ENCODE data around the gene NREP. TPM values are rescaled to one million over a fixed set of nuclear protein-coding genes. Genes with fewer than 3 reads are reported as not detected.

The NREP gene
- total RNA-seq, 1 experiment from 2014 or later = 228 TPM

DNA sequence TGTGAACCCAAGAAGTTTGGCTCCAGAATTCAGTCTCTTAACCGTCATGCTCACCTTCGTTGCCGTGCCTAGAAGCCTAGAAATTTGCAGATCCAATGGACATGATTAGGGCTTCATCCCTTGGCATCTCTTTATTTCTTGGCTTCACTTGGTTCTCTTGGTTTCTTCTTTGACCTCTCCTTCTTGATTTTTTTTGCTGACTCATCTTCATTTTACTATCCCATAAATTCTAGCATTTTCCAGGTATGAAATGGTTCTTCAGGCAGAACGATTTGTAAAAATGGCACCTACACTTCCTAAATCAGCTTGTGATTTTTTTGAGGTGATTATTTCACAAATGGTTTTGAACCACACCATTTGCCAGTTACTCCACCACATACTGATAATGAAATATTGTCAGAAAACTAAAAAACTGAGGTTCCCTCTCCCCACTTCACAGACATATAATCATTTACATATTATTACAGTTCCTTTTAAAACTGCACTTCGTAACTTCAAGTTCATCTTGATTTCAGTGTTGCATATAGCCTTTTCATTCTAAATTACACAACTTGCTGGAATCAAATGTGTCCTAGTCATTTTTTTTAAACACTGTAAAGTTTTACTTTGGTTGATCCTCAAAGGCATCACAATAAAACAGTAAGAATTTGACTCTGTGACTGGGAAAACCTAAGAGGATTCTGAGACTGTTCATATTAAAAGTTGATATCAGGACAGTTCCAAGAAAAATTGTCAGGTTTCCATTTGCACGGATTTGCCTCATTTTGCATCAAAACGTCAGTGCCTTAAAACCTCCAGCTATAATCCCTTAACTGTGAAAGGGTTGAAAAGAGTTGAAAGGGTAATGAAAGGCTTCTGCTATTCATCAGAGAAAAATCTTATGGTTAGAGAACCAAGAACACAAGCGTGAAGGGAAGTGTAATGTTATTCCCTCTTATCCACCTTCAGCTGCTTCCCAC is 8.9 kb upstream of the NREP start:
- DNase-seq (ENCODE audit: low read depth) = no peak

DNA sequence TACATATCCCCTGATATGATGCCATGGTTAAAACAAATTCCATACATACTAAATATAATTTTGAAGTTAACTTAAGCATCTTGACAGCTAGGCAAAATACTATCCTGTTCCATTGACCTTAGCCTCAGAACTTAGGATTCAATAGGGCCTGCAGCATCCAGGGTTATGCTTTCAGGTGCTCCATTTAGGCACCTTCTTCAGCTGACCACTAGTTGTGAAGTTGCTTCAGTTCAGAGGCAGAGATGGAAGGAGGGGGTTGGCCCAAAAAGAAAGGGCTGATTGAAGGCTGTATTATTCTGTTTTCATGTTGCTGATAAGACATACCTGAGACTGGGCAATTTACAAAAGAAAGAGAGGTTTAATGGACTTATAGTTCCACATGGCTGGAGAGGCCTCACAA is 7.0 kb upstream of the NREP start:
- no peak for DNase-seq (ENCODE audit: low read depth)

DNA sequence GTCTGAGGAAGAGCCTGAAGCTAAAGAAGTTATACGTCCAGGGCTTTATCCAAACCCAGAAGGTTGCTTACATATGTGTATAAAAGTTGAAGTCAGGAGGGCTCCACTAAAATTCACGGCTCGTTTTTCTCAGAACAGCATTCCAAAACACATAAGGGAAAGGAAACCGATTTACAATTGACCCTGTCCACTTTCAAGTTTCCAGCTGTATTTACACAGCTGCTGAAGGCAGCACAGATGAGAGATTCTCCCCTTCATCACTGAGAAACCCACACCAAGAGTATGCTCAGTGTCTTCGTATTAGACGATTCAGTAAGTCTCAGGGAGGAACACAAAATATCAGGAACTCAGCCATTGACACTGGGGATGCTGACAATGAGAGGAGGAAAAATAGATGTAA is 5.9 kb upstream of the NREP start:
- DNase-seq (ENCODE audit: low read depth) = no peak

DNA sequence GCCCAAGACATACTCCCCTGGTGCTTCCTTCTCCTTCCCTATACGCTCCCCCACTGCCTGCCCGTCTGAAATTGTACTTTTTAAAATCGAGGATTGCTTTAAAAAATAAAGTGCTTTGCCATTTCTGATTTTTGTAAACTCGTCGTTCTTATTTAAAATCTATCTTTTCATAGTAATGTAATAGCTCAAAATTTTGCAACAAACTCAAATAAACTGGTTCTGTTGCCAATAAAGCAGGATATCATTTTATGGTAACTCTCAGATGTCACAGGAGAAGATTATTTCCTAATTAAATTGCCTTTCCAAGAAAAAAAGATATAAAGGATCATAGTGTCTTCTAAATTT is 1.3 kb upstream of the NREP start:
- DNase-seq (ENCODE audit: low read depth) = no peak

DNA sequence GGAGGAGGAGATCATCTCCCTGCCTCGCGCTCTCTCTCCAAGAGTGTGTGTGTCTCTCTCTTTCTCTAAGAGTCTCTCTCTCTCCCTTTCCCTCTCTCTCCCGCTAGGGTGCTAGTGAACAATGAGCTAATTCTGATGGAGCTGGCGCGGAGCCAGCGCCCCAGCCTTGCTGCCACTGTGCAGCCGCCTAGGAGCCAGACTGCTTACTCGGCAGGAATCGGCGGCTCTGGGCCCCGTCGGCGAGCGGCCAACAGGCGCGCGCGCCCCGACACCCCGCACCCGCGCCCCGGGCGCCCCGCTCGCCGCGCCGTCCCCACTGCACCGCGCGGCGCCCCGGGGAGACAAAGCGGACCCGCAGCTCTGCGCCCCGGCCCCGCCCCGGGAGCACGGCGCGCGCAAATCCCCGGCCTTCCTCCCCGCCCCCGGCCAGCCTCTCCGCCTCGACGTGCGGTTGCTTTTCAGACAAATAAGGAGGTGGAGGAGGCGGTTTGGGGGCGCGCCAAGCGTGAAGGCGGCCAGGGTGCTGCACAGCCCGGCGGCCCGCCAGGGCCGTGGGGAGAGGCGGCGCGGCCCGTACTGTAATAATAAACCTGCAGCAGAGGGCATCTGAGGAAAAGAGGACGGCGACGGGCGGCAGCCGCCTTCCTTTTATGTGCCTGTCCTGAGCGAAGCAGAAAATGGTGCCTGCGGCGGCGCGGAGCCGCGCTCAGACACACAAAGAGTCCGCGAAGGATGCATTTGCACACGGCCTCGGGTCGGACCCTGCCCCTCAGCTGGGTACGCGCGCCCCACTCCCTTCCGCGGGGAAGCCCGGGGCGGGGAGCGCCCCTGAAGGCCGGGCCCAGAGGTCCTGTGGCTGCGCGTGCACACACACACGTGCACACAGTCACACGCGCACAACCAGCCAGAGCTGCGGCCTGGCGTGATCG is 625 bp upstream of the NREP start:
- peak; percentile 97 for DNase-seq (ENCODE audit: low read depth)

DNA sequence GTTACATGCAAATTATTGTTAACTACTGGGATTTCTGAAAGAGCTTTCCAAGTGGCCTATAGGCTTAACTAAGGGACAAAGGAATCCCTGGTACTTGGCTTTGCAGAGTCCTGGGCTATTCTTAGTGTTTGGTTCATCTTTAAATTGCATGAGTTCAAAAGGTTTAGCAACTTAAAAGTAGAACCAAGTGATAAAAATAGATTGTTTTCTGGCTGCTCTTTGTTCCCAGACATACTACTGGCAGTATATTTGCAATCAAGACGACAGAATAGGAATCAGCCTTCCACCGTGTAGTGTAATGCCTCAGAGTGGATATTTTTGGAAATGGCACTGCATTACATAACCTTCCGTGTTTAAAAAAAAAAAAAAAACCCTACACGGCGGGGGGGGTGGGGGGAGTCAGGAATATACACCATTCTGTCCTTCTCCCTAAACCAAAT is 1.0 kb downstream of the NREP start:
- DNase-seq (ENCODE audit: low read depth) = peak; percentile 58

DNA sequence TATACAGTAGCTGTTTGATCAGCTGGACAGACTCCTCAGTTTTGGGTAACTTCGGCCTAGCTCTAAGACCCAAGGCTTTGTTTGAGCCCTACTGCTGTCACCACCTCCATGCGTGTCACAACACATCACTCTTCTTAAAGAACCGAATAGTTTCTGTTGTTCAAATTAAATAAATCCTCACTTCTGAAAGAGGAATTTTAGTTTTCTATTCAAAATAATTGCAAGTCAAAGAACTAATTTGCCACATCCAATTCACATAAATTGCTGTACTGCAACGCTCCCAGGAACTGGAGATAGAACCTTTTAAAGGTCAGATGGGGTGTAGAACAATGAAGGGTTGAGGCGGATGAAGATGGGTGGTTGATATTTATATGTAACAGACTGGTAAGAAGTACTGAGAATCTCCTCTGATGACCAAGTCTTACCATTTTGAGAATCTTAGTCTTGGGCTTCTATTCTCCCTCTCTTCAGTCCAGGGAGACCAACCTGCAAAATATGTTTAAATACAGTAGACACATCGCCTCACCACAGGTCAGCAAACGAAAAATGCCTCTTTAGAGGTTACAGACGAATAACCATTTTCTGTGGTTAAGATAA is 1.6 kb downstream of the NREP start:
- DNase-seq (ENCODE audit: low read depth) = no peak

DNA sequence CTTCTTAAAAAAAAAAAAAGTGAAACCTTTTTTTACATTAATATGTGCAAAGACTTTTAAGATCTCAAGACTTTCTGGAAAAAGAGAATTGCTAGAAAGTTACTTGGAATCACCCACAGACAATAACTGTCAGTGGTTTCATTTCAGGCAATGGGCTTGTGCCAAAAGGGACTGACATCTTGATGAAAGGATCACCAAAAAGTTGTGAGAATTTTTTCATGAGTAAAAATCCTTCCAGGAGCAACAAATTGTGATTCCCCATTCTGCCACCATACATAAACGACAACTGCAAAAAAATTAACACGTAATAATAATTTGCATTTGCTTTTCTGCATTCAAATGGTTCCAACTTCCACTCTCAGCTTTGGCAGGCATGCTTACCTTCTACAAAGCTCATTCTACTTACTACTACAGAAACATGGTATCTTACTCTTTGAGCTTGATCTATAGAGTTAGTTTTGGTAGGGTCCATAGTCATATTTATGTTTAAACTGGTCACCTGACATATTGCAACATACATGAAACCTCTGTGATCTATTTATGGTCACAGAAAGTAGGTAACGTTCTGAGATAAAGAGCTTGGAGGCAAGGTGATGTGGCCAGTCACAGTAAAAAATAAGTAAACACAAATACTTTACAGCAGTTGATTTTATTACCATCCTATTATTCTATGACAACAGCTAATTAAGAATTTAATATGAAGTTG is 3.0 kb downstream of the NREP start:
- DNase-seq (ENCODE audit: low read depth) = no peak

DNA sequence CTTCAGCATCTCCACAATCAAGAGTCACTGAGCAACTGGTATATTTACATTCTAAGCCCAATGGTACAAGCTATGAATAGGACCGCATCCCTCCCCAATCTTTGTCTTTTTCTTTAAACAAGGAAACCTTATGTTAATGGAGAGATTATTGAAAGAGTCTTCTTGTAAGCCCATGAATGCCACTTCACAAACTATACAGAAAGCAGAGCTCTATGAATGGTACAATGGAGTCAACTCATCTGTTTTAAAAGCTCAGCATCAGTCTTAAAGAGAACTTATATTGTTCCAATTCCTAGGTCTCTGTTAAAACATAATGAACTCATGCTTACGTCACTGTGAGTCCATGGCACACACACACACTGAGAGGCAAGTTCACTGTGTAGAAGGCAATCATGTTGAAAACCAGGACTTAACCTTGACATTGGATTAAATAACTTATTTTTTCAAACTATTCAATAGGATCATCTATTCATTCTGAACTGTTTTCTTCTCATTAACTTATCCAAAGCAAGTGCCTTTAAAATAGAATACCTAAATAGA is 4.5 kb downstream of the NREP start:
- peak; percentile 42 for DNase-seq (ENCODE audit: low read depth)

DNA sequence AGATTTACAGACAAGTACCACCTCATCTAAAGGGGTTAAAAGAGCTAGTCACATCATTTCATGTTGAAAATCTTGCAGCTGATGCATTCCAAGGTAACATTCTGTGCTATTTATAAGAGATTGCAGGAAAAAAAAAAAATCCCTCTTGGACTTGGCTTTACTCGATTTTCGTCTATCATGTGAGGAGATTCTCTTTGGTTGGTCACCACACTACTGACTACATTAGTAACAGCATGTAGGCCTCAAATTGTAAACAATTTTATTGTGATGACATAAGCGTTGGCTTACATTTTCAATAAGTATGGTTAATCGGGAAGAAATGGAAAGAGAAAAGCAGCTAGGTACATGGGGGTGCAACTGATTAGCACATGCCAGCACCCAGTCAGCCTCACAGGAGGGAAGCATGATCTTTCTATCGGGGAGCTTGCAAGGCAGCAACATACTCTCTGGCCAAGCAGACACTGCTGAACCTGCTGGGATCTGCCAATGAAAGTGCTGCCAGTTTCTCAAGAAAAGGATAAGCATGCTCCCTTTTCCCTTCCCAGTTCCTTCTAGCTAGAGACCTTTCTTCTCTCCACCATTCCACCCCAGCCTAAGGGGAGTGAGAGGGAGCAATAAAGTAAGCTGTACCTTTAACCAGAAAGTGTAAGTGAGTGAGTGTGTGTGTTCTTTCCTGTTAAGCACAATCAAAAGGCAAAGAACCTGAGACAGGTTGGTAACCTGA is 7.5 kb downstream of the NREP start:
- DNase-seq (ENCODE audit: low read depth) = no peak

DNA sequence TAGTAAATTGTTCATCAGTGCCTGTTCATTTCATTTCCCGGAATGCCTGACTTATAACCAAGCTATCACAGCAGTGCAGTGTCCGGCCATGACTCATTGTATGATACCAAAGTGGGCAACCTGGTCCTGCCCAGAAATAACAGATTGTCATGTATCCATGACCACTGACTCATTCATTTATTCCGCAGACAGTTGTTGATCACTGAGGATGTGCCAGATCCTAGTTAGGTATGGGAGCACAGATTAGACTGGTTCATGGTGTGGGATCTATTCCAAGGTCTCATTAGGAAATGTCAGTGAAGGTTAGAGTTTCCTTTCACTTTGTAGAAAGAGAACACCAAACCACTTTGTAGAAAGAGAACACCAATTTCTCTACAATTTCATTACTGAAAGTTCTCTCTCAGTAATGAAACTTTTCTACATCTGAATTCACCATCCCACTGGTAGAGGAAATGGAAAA is 8.7 kb downstream of the NREP start:
- DNase-seq (ENCODE audit: low read depth) = peak; percentile 98

DNA sequence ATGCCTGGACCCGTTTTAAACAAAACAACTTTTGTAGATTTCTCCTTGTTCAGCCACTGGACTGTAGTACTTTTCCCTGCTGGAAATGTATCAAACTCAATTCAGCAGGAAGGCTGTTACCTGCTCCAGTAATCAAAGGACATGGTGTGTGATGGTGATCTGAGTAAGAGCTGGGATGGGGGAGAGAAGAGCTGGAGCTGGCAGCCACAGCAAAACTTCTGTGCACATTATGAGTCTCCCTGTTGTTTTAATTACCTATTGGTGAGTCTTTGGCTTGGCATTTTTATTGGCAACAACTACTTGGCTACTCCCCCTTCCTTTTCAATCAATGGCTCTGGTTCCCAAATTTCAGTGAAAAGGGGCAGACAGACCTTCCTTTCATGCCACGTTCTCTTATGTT is 9.7 kb downstream of the NREP start:
- DNase-seq (ENCODE audit: low read depth) = peak; percentile 68

DNA sequence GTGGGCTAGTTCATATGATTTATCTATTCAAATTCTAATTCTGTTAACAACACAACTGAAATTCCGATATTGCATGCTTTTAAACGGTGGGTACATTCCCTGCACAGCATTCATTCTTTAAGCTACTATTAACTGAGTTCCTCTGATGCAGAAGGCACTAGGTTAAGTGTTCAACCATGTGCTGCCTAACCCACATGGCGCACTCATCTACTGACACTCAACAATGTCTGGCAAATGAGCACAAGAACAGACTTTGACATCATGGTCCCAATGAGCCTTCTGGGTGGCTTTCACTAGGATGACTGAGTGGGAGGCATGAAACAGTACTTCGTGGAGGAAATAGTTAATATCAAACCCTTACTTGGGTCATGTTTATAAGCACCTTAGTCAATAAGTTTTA is 10.2 kb downstream of the NREP start:
- no peak for DNase-seq (ENCODE audit: low read depth)

DNA sequence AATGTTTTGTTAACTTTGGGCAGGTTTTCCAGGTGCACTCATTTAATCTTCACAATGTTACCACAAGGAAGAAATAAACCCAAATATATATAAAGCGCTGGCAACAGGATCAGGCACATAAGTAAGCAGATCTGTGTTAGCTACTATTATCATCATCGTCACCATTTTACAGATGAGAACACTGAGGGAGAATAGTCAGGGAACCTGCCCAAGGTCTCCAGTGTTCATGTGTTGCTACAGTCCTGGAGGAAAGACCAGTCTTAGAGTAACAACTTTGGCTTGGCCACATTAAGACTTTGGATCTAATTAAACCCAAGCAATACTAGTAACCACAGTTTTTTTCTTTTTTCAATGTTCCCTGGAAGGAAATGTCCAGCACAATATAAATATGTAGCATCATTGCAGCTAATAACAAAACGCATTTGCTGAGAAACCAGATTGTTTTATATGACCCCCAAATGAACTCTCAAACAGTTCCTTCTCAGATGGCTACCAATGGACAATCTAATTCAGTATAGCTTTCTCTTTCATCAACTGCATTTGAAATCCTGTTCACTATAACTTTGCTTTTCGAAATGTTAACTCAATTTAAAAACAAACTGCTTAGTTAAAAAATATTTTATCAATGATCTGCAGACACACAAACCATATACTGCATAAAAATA is 11.8 kb downstream of the NREP start:
- no peak for DNase-seq (ENCODE audit: low read depth)

DNA sequence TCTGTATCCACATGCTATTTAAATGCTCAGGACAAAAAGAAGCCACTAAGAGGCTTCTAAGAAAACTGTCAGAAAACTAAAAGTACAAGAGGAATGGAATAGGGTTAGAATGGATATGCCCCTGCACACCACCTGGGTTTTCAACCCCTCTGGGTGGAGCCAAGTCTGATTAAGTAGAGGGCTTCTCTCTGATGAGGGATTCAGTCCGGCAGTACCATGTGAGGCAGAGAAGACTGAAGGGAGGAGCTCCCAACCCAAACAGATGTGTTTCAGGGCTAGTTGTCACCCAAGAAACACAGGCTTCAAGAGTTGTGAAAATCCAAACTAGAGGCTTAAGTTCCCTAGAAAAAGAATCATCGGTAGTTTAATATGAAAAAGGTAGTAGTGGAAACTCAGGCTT is 12.5 kb downstream of the NREP start:
- no peak for DNase-seq (ENCODE audit: low read depth)

DNA sequence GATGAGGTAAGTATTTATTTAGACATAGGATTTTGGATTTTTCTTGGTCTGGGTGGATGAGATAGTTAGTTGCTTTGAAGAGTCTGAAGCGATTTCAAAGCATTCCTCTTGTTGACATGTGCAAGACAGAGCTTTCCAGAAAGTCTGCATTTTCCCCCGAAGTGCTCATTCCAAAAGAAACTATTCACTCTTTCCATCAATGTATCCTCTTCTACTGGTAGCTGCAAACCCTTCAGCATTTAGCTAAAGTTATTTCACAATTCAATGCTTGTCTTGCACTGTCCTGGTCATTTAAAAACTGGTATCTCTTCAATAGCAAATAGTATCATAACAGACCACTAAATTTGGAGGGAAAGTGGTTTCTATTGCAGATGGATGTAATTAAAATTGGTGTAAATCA is 13.0 kb downstream of the NREP start:
- no peak for DNase-seq (ENCODE audit: low read depth)

DNA sequence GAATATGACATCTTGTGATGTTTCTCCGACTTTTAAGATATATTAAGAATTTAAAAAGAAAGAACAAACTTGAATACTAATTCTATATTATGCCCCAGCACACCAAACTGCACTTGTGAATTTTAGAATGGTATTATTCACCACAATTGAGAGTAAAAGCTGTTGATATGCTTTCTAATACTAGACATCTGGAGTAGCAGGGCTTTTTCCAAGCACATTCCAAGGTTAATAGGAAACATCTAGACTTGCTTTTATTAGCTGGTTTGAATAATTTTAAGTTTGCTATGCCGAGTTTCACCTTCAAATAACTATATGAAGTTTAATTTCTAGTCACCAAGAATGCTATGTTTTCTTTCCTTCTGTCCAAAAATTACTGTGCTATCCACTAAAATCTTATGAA is 13.5 kb downstream of the NREP start:
- DNase-seq (ENCODE audit: low read depth) = no peak

DNA sequence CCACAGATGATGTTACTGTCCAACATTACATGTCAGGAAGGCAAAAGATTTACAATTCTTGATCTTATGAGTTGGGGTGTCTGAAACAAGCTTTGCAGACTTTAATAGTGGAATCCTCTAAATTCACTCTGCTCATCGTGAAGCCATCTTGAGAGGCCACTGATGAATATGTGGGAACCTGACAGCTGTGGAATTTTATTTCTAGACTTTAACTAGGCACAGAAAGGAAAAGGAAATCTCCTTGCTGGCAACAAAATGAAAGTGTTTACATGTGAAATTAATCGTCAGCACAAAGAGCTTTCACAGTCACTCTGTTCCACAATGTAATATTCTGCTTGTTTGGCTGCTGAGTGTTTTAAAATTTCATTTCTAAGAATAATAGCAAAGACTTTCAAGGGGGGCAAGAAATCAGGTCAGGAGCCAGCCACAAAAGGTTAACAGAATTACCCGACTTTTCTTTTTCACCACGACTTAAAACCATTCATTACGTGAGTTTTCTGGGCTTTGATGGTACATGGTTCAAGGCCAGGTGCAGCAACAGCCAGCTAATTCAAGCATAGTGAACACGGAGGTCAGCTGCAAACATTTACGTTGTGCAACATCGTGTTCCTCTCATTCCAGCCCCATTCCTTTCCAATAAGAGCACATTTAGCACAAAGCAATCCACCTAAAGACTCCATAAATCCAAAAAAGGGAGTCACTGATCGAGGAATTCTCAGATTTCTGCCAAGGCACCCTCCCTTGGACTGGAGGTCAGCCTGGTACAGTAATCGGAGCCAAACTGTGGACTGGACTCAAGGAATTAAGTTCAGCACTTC is 14.6 kb downstream of the NREP start:
- peak; percentile 86 for DNase-seq (ENCODE audit: low read depth)

DNA sequence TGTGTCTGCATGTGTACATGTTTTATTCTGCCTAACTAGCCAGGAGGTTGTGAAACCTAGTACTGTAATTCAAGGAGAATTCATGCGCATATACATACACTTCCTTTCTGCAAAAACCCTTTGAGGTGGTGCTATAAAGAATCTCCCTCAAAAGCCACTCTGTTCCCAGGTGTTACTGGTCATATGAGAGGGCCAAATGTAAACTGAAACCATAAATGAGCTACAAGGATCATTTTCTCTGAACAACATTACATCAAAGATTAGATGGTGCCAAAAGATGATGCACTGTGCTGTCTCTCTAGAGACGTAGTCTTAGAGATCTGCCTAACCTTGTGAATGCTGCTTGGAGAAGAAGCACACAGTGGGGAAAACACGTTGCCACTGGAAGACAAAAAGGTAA is 15.7 kb downstream of the NREP start:
- no peak for DNase-seq (ENCODE audit: low read depth)

Data from RPMI7951 (cell line).